Mesenchymal stem cell (in vitro differentiated cells and primary cell): ENCODE measurements around the gene TNS2.

Experiments used
- DNase-seq: peaks from one replicate; pipeline ENCODE4 v3.0.0-alpha.2; 2013
- H2AFZ ChIP-seq: one replicate; pipeline ENCODE4 v1.6.1; 2013; ENCODE audit warnings: low read depth, mild to moderate bottlenecking, control low read depth, inconsistent platforms, low read length, moderate library complexity
- H2AK5ac ChIP-seq: 2 replicates; pipeline ENCODE4 v1.6.1; 2013; ENCODE audit warnings: low read length, moderate library complexity, mild to moderate bottlenecking, inconsistent platforms; ENCODE audit not compliant: severe bottlenecking
- H2BK120ac ChIP-seq: one replicate; pipeline ENCODE4 v1.6.1; 2013; ENCODE audit warnings: low read depth, mild to moderate bottlenecking, inconsistent platforms, low read length, moderate library complexity
- H2BK12ac ChIP-seq, 2 experiments: one replicate each; pipeline ENCODE4 v1.6.1; 2013; ENCODE audit warnings: inconsistent platforms in 2 of 2, low read length in 2 of 2, mild to moderate bottlenecking in 2 of 2, moderate library complexity in 2 of 2, control low read depth in 1 of 2
- H2BK15ac ChIP-seq: one replicate; pipeline ENCODE4 v1.6.1; 2013; ENCODE audit warnings: mild to moderate bottlenecking, low read depth, inconsistent platforms; ENCODE audit not compliant: poor library complexity, severe bottlenecking
- H2BK5ac ChIP-seq: 2 replicates; pipeline ENCODE4 v1.6.1; 2013; ENCODE audit warnings: low read depth, mild to moderate bottlenecking, low read length, control low read depth, inconsistent platforms; ENCODE audit not compliant: poor library complexity, severe bottlenecking
- H3K14ac ChIP-seq, 2 experiments: one replicate each; pipeline ENCODE4 v1.6.1; 2013; ENCODE audit warnings: inconsistent platforms in 2 of 2, low read length in 2 of 2, control low read depth in 1 of 2, mild to moderate bottlenecking in 1 of 2, moderate library complexity in 1 of 2
- H3K18ac ChIP-seq, 2 experiments: one replicate each; pipeline ENCODE4 v1.6.1; 2013; ENCODE audit warnings: inconsistent platforms in 2 of 2, low read length in 2 of 2, control low read depth in 1 of 2, low read depth in 1 of 2, mild to moderate bottlenecking in 1 of 2
- H3K23ac ChIP-seq, 2 experiments: one replicate each; pipeline ENCODE4 v1.6.1; 2013; ENCODE audit warnings: inconsistent platforms in 2 of 2, low read length in 2 of 2, mild to moderate bottlenecking in 2 of 2, moderate library complexity in 2 of 2, control low read depth in 1 of 2
- H3K27ac ChIP-seq: 2 replicates; pipeline ENCODE4 v1.5.1; 2013; ENCODE audit warnings: mild to moderate bottlenecking, moderate library complexity, low read length, control low read depth, inconsistent platforms; ENCODE audit not compliant: poor library complexity, severe bottlenecking
- H3K27me3 ChIP-seq, 2 experiments: 2 replicates each; pipeline versions ENCODE4 v1.6.1 to v1.7.0; 2013; ENCODE audit warnings: low read length in 2 of 2, mild to moderate bottlenecking in 2 of 2, moderate library complexity in 2 of 2, control low read depth in 1 of 2, inconsistent platforms in 1 of 2; ENCODE audit not compliant: control insufficient read depth in 1 of 2, insufficient read depth in 1 of 2
- H3K36me3 ChIP-seq, 2 experiments: 2 replicates each; pipeline versions ENCODE4 v1.6.1 to v1.7.0; 2013; ENCODE audit warnings: low read length in 2 of 2, control low read depth in 1 of 2, inconsistent platforms in 1 of 2, low read depth in 1 of 2, mild to moderate bottlenecking in 1 of 2; ENCODE audit not compliant: insufficient read depth in 2 of 2, control insufficient read depth in 1 of 2
- H3K4ac ChIP-seq, 2 experiments: one replicate each; pipeline ENCODE4 v1.6.1; 2013; ENCODE audit warnings: inconsistent platforms in 2 of 2, low read length in 2 of 2, mild to moderate bottlenecking in 2 of 2, moderate library complexity in 2 of 2, control low read depth in 1 of 2, low read depth in 1 of 2
- H3K4me1 ChIP-seq: 2 replicates; pipeline ENCODE4 v1.6.1; 2013; ENCODE audit warnings: low read depth, low read length, control low read depth; ENCODE audit not compliant: control insufficient read depth, insufficient read depth
- H3K4me2 ChIP-seq: 2 replicates; pipeline ENCODE4 v1.6.1; 2013; ENCODE audit warnings: low read length, mild to moderate bottlenecking, inconsistent platforms; ENCODE audit not compliant: poor library complexity, severe bottlenecking
- H3K4me3 ChIP-seq, 2 experiments: 2 replicates each; pipeline versions ENCODE4 v1.5.1 to v1.7.0; 2013; ENCODE audit warnings: low read length in 2 of 2, mild to moderate bottlenecking in 2 of 2, control low read depth in 1 of 2, low read depth in 1 of 2; ENCODE audit not compliant: insufficient read depth in 1 of 2
- H3K79me1 ChIP-seq: replicated peaks from 2 replicates; pipeline ENCODE4 v1.6.1; 2013; ENCODE audit warnings: mild to moderate bottlenecking, control low read depth, low read length, inconsistent platforms; ENCODE audit not compliant: poor library complexity, severe bottlenecking
- H3K9ac ChIP-seq: 2 replicates; pipeline ENCODE4 v1.7.0; 2013; ENCODE audit warnings: mild to moderate bottlenecking, low read length, moderate library complexity
- H3K9me3 ChIP-seq: 2 replicates; pipeline ENCODE4 v1.7.0; 2013; ENCODE audit warnings: mild to moderate bottlenecking, low read length; ENCODE audit not compliant: control insufficient read depth
- H4K8ac ChIP-seq: one replicate; pipeline ENCODE4 v1.6.1; 2013; ENCODE audit warnings: inconsistent platforms, mild to moderate bottlenecking, low read length, moderate library complexity
- H4K91ac ChIP-seq: one replicate; pipeline ENCODE4 v1.6.1; 2013; ENCODE audit warnings: mild to moderate bottlenecking, low read length, inconsistent platforms
- WGBS: methylation state at CpG from one replicate; pipeline ENCODE4 v1.1.7; 2013; ENCODE audit warnings: mixed read lengths; 5-methylcytosine and 5-hydroxymethylcytosine counted together

Gene TNS2

DNA sequence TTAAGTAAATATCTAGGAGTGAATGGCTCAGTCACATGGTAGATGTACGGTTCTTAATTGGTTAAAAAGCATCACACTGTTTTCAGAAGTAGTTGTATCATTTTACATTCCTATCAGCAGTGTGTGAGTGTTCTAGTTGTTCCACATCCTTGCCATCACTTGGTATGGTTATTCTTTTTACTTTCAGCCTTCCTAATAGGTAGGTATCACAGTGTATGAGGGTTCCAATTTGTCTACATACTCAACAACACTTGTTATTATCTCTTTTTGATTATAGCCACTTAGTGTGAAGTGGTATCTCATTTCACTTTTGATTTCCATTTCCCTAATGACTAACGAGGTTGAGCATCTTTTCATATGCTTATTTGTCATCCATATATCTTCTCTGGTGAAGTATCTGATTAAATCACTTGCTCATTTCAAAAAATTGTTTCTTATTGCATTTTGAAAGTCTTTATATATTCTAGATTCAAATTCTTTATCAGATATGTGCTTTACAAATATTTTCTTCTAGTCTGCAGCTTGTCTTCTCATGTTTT is 32.8 kb downstream of the TNS2 start:
- peaks cover 0 to 9% of the 10 kb centered on the region in 2 experiments for H3K27me3 ChIP-seq
- no peak overlapping the region for H2BK120ac ChIP-seq
- no peak overlapping the region for H3K4me2 ChIP-seq
- H4K8ac ChIP-seq: no peak overlapping the region
- no peak overlapping the region for H3K14ac ChIP-seq
- H2AFZ ChIP-seq: no peak overlapping the region
- no peak overlapping the region for H3K4ac ChIP-seq
- H2BK5ac ChIP-seq: no peak overlapping the region
- H2AK5ac ChIP-seq: no peak overlapping the region
- H3K4me1 ChIP-seq: peaks cover 5% of the 10 kb centered on the region
- WGBS: no CpG with 5 or more reads among the region's 2 CpGs
- H3K36me3 ChIP-seq: no peaks in the 10 kb centered on the region
- H3K23ac ChIP-seq: no peak overlapping the region
- no peak for DNase-seq
- no peak overlapping the region for H3K27ac ChIP-seq
- no peak overlapping the region for H2BK15ac ChIP-seq
- H3K18ac ChIP-seq: no peak overlapping the region
- H3K9ac ChIP-seq: no peak overlapping the region
- no peak overlapping the region for H2BK12ac ChIP-seq
- H3K4me3 ChIP-seq: no peak overlapping the region
- no peaks in the 10 kb centered on the region for H3K9me3 ChIP-seq
- no peak overlapping the region for H4K91ac ChIP-seq
- peaks cover 2% of the 10 kb centered on the region for H3K79me1 ChIP-seq

- no peak overlapping the region for H3K27ac ChIP-seq
- H3K18ac ChIP-seq: no peak overlapping the region
- no peak overlapping the region for H3K9ac ChIP-seq
- H2BK12ac ChIP-seq: no peak overlapping the region
- no peak overlapping the region for H2AFZ ChIP-seq
- no peak overlapping the region for H2BK15ac ChIP-seq
- H3K4me1 ChIP-seq: no peaks in the 10 kb centered on the region
- H3K27me3 ChIP-seq: peaks cover 0 to 16% of the 10 kb centered on the region in 2 experiments
- no peak overlapping the region for H2BK5ac ChIP-seq
- no peak overlapping the region for H2BK120ac ChIP-seq
- H3K14ac ChIP-seq: no peak overlapping the region
- no peak overlapping the region for H2AK5ac ChIP-seq
- no peaks in the 10 kb centered on the region for H3K79me1 ChIP-seq
- H3K4ac ChIP-seq: no peak overlapping the region
- no peak overlapping the region for H3K4me2 ChIP-seq
- no peak overlapping the region for H3K23ac ChIP-seq
- no peak overlapping the region for H4K91ac ChIP-seq
- H4K8ac ChIP-seq: no peak overlapping the region
- H3K9me3 ChIP-seq: no peaks in the 10 kb centered on the region
- no peaks in the 10 kb centered on the region for H3K36me3 ChIP-seq
- no peak for DNase-seq
- no peak overlapping the region for H3K4me3 ChIP-seq
- WGBS: 88% methylated on average over 1 of the region's 3 CpGs
Observed at GRCh38 chr12:53086361-53086760, 36.5 kb downstream of the TNS2 start.

DNA sequence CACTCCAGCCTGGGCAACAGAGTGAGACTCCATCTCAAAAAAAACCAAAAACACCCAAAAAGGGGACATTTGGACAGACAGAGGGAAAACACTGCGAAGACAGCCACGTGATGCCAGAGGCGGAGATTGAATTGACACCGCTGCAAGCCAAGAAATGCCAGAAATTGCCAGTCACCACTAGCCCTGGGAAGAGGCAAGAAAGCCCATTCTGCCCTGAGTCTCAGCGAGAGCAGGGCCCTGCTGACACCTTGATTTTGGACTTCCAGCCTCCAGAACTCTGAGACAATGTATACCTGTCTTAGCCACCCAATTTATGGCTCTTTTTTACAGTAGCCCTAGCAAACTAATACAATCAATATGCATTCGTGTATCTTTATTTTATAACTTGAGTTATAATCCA is 40.2 kb downstream of the TNS2 start:
- H2BK15ac ChIP-seq: no peak overlapping the region
- no peak overlapping the region for H2AK5ac ChIP-seq
- H2BK12ac ChIP-seq: no peak overlapping the region
- H3K9me3 ChIP-seq: no peaks in the 10 kb centered on the region
- H4K91ac ChIP-seq: no peak overlapping the region
- no peak for DNase-seq
- no peak overlapping the region for H3K4me3 ChIP-seq
- H3K18ac ChIP-seq: no peak overlapping the region
- no peak overlapping the region for H4K8ac ChIP-seq
- H2BK5ac ChIP-seq: no peak overlapping the region
- H3K4me1 ChIP-seq: no peaks in the 10 kb centered on the region
- 89% methylated on average over 5 of the region's 6 CpGs for WGBS
- no peak overlapping the region for H3K4ac ChIP-seq
- H3K4me2 ChIP-seq: no peak overlapping the region
- H3K79me1 ChIP-seq: no peaks in the 10 kb centered on the region
- H3K23ac ChIP-seq: no peak overlapping the region
- no peak overlapping the region for H3K9ac ChIP-seq
- no peaks in the 10 kb centered on the region for H3K36me3 ChIP-seq
- no peak overlapping the region for H3K14ac ChIP-seq
- H2BK120ac ChIP-seq: no peak overlapping the region
- H2AFZ ChIP-seq: no peak overlapping the region
- peaks cover 0 to 21% of the 10 kb centered on the region in 2 experiments for H3K27me3 ChIP-seq
- no peak overlapping the region for H3K27ac ChIP-seq

GRCh38 chr12:53090554-53090953 is 40.7 kb downstream of the TNS2 start:
- Histone ChIP-seq H3K36me3 (no peaks in the 10 kb centered on the region), H2BK5ac (no peak overlapping the region), H3K79me1 (no peaks in the 10 kb centered on the region), H2BK12ac (no peak overlapping the region), H4K91ac (no peak overlapping the region), H3K23ac (no peak overlapping the region), H3K27ac (no peak overlapping the region), H3K4me3 (no peak overlapping the region), H3K4me2 (no peak overlapping the region), H3K14ac (no peak overlapping the region), H2BK15ac (no peak overlapping the region), H3K9me3 (no peaks in the 10 kb centered on the region), H3K4ac (no peak overlapping the region), H2AFZ (no peak overlapping the region), H3K27me3 (peaks cover 0 to 21% of the 10 kb centered on the region in 2 experiments), H3K4me1 (no peaks in the 10 kb centered on the region), H2BK120ac (no peak overlapping the region), H3K9ac (no peak overlapping the region), H2AK5ac (no peak overlapping the region), H3K18ac (no peak overlapping the region), H4K8ac (no peak overlapping the region)
- DNase-seq: no peak
- 85% methylated on average over 1 of the region's 2 CpGs for WGBS
